Activated CD8-positive, alpha-beta memory T cell treated with anti-CD3 and anti-CD28 coated beads, Interleukin-2, amount 50 U/mL, for 24 hours (primary cell): Measurements from ENCODE around the gene PRUNE1.

Experiments used
- DNase-seq: peaks from one replicate; pipeline ENCODE4 v3.0.0-alpha.2; 2020; ENCODE audit errors: extremely low read depth

PRUNE1 gene

GRCh38 chr1:151049458-151049857 is 41.2 kb downstream of the PRUNE1 start:
- no peak for DNase-seq

DNA sequence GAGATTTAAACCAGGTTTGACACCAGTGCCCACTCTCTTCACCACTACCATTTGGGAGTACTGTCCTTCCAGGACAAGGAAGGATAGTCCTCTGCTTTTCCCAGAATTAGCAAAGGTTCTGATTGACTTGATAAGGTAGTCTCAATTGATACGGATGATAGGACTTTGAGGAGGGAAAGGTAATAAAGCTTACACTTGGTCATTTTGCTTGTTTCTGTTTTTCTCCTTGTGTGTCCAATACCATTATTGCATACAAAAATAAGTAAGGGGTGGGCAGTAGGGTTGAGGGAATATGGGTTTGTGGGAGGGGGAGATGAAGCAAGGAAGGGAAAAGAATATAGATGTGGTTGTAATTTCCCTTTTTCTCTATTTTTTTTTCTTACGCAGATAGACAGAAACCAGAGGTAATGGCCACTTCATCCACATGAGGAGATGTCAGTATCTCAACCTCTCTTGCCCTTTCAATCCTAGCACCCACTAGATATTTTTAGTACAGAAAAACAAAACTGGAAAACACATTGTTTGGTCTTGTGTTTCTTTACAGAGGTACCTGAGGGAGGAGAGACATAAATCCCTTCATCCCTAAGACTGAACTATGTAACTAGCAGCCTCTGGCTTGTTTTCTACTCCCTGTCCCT is 41.9 kb downstream of the PRUNE1 start:
- DNase-seq: no peak

DNA sequence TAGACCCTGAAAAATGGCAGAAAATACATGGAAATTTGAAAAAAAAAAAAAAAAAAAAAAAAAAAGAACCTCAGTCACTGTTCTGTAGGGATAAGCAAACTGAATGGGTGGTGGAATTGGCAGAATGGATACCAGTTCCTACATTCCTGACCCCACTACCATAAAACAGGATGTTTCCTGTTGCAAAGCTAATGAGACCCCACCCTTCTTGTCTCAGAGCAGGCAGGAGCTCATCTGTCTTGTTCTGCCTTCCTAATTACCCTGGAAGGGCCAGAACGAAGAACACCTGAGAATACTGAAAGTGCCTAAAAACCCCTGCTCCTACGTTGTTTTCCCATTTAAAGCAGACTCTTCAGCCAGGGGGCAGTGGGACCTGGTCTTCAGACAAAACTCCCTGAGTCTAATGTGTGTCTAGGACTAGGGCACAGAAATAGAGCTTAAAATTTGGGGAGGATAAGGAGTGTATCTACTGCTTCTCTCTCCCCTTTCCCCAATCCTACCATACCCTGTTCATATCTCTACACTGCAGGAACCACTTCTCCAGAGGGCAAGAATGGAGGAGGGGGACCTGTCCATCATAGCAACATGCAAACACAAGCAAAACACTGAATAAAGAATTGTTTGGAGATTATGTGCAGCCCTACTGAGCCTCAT is 43.2 kb downstream of the PRUNE1 start:
- no peak for DNase-seq

DNA sequence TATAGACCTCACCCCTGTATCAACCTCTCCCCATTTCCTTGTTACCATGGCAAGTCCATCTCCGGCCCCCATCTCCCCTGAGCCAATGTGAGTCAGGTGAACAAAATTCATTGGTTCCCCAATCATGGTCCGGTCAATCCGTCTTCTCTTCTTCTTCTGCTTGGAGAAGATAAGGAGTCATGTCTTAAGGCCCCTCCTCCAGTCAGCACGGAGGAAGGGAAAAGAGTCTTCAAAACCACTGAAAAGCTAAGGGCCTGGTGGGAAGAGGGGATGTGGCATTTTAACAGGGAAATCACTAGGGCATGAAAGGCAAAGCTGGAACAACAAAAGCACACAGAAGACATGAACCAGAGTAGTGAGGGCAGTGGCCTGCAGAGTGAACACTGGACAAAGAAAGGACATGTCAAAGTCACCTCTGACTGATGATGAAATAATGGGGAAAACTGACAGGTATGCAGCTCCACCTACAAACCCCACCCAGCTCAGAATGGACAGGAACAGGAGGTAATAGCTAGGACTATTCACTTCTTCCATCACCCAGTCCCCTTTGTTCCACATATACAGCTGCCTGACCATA is 46.8 kb downstream of the PRUNE1 start:
- DNase-seq: no peak

GRCh38 chr1:151055581-151055980 is 47.3 kb downstream of the PRUNE1 start:
- no peak for DNase-seq

GRCh38 chr1:151056149-151056548 is 47.9 kb downstream of the PRUNE1 start:
- no peak for DNase-seq

DNA sequence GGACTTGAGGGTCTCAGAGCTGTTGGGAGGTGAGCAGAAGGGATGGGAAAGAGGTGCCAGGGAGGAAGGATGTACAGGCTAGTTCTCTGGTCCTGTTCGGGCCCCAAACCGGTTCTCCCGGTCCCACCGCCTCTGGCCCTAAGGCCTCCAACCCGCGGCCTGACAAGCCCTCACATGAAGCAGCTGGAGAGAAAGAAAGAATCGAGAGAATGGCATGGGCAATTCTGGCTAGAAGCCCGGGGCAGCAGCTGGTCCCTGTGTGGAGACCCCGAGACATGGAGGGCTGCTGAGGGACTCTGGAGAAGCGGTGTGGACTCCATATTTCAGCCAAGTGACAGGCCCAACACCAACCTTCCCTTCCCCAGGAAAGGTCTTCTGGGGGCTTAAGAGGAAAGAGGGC is 50.4 kb downstream of the PRUNE1 start:
- DNase-seq: no peak

GRCh38 chr1:151059109-151060006 is 51.1 kb downstream of the PRUNE1 start, which contains the start of gene CDC42SE1:
TSS of gene CDC42SE1 (minus strand) at chr1:151059622. CDS start at chr1:151055730, 3,892 bp downstream.
- peak; percentile 62 for DNase-seq

GRCh38 chr1:151060007-151060656 is 51.9 kb downstream of the PRUNE1 start, which contains the start of gene MLLT11:
TSS of gene MLLT11 (plus strand) at chr1:151060397. CDS start at chr1:151067225, 6,828 bp downstream.
- no peak for DNase-seq

GRCh38 chr1:151060657-151061421 is 52.6 kb downstream of the PRUNE1 start:
- DNase-seq: no peak

DNA sequence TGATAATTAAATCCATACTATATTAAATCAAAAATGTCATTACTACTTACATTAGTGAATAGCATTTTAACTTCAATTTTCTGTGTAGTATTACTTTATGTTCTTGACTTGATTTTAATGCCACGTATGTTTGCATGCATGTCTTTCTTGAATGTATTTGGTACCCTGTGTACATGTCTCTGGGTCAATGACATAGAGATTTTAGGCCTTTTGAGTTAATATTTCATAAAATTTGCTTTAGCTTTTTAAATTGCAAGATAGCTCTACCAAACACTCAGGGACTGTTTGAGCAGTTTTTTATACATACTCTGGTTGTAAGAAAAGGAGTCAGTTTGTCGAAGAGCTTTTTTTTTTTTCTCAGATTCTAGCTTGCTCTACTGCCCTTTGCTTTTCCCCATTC is 53.5 kb downstream of the PRUNE1 start:
- no peak for DNase-seq

DNA sequence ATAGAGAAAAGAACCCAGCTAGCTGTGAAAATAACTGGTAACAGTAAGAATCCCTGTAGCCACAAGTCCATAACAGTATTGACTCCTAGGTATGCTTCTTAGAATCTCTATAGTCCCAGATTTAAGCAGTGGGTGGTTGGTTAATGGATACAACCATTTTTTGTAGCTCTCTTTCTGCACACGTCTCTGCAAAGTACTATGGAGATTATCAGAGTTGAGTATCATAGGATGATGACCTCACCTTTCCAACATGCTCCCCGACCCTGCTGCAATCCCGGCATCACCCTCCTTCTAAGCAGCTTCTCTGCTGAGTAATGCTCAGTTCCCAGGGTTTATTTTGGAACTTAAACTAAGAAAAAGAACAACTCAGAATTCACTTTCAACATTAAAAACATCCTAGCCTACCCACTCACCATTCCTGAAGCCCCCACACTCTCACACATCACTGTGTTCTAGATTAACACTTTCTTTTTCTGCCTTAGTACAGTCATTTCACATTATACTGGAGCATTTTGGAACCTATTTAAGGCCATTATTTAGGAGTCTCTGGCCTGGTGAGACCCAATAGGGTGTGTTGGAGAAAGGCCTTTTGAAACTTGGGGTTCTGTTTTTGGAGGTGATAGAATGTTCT is 54.6 kb downstream of the PRUNE1 start:
- DNase-seq: no peak

DNA sequence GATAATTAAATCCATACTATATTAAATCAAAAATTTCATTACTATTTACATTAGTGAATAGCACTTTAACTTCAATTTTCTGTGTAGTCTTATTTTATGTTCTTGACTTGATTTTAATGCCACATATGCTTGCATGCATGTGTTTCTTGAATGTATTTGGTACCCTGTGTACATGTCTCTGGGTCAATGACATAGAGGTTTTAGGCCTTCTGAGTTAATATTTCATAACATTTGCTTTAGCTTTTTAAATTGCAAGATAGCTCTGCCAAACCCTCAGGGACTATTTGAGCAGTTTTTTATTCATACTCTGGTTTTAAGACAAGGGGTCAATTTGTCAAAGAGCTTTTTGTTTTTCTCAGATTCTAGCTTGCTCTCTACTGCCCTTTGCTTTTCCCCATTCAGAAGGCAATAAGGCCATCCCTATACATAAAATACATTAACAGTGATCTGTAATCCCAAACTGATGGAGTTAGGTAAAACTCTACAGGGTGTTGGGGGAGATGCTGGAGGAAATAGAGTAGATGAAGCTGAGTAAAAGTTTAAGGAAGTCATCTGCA is 56.9 kb downstream of the PRUNE1 start:
- DNase-seq: no peak

DNA sequence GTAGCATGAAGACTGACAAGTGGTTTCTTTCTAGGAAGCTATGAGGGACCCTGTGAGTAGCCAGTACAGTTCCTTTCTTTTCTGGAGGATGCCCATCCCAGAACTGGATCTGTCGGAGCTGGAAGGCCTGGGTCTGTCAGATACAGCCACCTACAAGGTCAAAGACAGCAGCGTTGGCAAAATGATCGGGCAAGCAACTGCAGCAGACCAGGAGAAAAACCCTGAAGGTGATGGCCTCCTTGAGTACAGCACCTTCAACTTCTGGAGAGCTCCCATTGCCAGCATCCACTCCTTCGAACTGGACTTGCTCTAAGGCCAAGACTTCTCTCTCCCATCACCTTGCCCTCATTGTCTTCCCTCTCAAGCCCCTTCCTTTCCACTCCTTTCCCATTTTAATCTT is 58.9 kb downstream of the PRUNE1 start:
- no peak for DNase-seq

DNA sequence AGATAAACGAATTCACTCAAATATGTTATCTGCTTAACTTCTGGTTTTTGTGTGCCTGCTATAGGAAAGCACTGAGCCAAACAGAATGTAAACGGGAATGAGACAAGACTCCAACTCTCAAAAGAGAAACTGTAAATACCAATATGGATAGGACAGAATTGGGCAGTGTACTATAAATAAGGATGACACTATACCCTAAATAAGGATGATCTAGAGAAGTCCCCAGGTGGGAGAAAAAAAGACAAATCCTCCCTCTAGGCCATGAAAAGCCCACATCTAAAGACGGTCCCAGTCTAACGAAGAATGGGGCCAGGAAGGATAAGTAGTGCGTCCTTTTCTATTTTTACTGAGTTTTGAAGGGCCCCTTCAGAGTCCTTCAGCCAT is 60.8 kb downstream of the PRUNE1 start:
- no peak for DNase-seq

- DNase-seq: peak; percentile 68
Observed at GRCh38 chr1:151070474-151071276, 62.4 kb downstream of the PRUNE1 start, which contains the start of gene GABPB2. TSS of gene GABPB2 (plus strand) at chr1:151070761. CDS start at chr1:151088190, 17,429 bp downstream.

GRCh38 chr1:151072224-151072623 is 64.0 kb downstream of the PRUNE1 start:
- no peak for DNase-seq
